ENCODE measurements around the gene GALNT14.

DNA sequence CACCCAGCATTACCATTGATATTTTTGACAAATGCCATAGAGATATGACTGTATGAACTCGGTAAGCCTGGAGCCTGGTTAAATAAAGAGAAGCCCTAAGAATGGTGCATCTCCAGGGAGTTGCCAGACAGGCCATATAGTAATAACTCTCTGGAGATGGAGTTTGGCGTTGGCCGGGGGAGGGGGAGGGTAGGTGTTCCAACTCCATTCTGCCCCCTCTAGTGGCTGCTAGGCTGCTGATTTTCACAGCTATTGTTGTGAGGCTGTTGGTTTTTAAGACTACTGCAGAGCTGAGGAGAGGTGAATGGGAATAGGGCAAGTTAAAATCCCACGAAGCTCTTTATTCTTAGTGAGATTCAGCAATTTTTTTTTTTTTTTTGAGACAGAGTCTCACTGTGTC lies 99.9 kb downstream of the GALNT14 start:
- TF ChIP-seq, protein P1, sequence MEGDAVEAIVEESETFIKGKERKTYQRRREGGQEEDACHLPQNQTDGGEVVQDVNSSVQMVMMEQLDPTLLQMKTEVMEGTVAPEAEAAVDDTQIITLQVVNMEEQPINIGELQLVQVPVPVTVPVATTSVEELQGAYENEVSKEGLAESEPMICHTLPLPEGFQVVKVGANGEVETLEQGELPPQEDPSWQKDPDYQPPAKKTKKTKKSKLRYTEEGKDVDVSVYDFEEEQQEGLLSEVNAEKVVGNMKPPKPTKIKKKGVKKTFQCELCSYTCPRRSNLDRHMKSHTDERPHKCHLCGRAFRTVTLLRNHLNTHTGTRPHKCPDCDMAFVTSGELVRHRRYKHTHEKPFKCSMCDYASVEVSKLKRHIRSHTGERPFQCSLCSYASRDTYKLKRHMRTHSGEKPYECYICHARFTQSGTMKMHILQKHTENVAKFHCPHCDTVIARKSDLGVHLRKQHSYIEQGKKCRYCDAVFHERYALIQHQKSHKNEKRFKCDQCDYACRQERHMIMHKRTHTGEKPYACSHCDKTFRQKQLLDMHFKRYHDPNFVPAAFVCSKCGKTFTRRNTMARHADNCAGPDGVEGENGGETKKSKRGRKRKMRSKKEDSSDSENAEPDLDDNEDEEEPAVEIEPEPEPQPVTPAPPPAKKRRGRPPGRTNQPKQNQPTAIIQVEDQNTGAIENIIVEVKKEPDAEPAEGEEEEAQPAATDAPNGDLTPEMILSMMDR (IDR thresholded peaks at IDR 0.05 in 8 of 11, conservative IDR thresholded peaks at IDR 0.05 in 3 of 11): no peak
- no peak for TF ChIP-seq POLR2A (IDR thresholded peaks at IDR 0.05)
- no peak for TF ChIP-seq POLR2AphosphoS5 (IDR thresholded peaks at IDR 0.05)
